ENCODE data around the gene PLXNA2. TPM values are rescaled to one million over a fixed set of nuclear protein-coding genes. Genes with fewer than 3 reads are reported as not detected.

PLXNA2 gene
- total RNA-seq, 1 donor from 2014 or later = 12.0 TPM

- no peak for DNase-seq (ENCODE audit: low spot score)
Observed at GRCh38 chr1:208206092-208206698, 38.0 kb downstream of the PLXNA2 start.

GRCh38 chr1:208205216-208206013, 38.8 kb downstream of the PLXNA2 start:
- no peak for DNase-seq (ENCODE audit: low spot score)

- DNase-seq (ENCODE audit: low spot score) = no peak
Observed at GRCh38 chr1:208204779-208205178, 39.4 kb downstream of the PLXNA2 start.

GRCh38 chr1:208203848-208204609, 40.2 kb downstream of the PLXNA2 start:
- DNase-seq (ENCODE audit: low spot score) = peak; percentile 76

GRCh38 chr1:208203127-208203847, 40.9 kb downstream of the PLXNA2 start:
- no peak for DNase-seq (ENCODE audit: low spot score)

GRCh38 chr1:208202333-208202995, 41.7 kb downstream of the PLXNA2 start:
- no peak for DNase-seq (ENCODE audit: low spot score)

GRCh38 chr1:208201229-208201628, 43.0 kb downstream of the PLXNA2 start:
- peak; percentile 90 for DNase-seq (ENCODE audit: low spot score)

- no peak for DNase-seq (ENCODE audit: low spot score)
Observed at GRCh38 chr1:208200116-208200515, 44.1 kb downstream of the PLXNA2 start.

GRCh38 chr1:208198236-208198635, 45.9 kb downstream of the PLXNA2 start:
- no peak for DNase-seq (ENCODE audit: low spot score)

GRCh38 chr1:208194944-208195343, 49.2 kb downstream of the PLXNA2 start:
- no peak for DNase-seq (ENCODE audit: low spot score)

- DNase-seq (ENCODE audit: low spot score) = peak; percentile 94
Observed at GRCh38 chr1:208192995-208193394, 51.2 kb downstream of the PLXNA2 start.

- DNase-seq (ENCODE audit: low spot score) = no peak
Observed at GRCh38 chr1:208190784-208191183, 53.4 kb downstream of the PLXNA2 start.

GRCh38 chr1:208189716-208190115, 54.5 kb downstream of the PLXNA2 start:
- DNase-seq (ENCODE audit: low spot score) = no peak

GRCh38 chr1:208189183-208189582, 55.0 kb downstream of the PLXNA2 start:
- DNase-seq (ENCODE audit: low spot score) = no peak

- DNase-seq (ENCODE audit: low spot score) = no peak
Observed at GRCh38 chr1:208188607-208189006, 55.6 kb downstream of the PLXNA2 start.

- no peak for DNase-seq (ENCODE audit: low spot score)
Observed at GRCh38 chr1:208187499-208188041, 56.6 kb downstream of the PLXNA2 start.

GRCh38 chr1:208185801-208186231, 58.4 kb downstream of the PLXNA2 start:
- DNase-seq (ENCODE audit: low spot score) = peak; percentile 66

- peak; percentile 82 for DNase-seq (ENCODE audit: low spot score)
Observed at GRCh38 chr1:208184966-208185654, 59.1 kb downstream of the PLXNA2 start.

GRCh38 chr1:208183977-208184911, 59.9 kb downstream of the PLXNA2 start:
- DNase-seq (ENCODE audit: low spot score) = peak; percentile 99
